GM19035 (cell line): Measurements from ENCODE around the gene ZSCAN31.
A peak's percentile ranks its signal among the peaks of the same experiment; 100 is the strongest.

ENCODE experiments used
- ATAC-seq: cut with Tn5 transposase; IDR thresholded peaks from one replicate; pipeline ENCODE4 v1.9.1; 2021; ENCODE audit not compliant: unreplicated experiment

Gene ZSCAN31

DNA sequence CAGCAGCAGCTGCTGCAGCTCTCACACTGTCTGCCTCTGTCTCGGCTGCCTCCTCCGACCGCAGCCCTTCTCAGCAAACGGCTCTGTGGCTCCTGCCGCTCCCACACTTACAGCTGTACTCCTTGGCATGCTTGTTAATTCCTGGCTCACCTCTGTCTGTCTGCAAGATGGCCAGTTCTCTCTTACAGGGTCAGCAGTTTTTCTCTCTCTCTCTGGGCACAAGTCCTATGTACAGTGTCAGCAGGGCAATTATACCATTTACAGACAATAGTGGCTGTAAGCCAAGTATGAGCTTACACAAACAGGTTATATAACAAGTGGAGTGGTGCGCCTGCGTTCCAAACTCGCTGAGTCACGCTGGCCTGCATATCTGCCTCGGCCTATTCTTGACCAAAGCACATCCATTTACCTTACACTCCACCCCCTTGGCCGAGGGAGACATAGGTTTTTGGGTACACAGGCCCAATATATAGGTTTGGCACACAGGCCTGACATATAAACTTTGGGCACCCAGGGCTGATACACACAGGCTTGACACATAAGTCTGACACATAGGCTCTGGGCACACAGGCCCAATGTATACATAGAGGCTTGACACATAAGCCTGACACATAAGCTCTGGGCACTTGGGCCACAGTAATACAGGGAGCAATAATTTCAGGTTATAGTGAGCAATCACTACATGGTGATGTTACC is 18.2 kb upstream of the ZSCAN31 start:
- ATAC-seq, result no peak

DNA sequence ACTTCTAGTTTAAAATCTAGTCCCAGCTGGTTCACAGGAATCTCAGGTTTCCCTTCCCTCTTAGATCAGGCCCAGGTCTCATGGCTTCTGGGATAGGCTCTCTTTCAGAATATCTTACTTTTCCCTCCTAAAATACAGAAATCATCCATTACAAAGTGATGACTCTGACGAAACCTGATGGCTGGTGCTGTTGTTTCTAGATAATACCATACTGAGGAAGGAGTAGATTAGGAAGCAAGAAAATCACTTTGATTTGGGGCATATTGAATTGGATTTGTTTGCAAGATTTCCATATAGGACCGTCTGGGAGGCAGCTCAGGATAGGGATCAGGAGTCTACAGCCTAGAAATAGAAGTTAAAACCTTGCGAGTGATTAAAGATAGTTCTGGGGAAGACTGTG is 17.4 kb upstream of the ZSCAN31 start:
- no peak for ATAC-seq

DNA sequence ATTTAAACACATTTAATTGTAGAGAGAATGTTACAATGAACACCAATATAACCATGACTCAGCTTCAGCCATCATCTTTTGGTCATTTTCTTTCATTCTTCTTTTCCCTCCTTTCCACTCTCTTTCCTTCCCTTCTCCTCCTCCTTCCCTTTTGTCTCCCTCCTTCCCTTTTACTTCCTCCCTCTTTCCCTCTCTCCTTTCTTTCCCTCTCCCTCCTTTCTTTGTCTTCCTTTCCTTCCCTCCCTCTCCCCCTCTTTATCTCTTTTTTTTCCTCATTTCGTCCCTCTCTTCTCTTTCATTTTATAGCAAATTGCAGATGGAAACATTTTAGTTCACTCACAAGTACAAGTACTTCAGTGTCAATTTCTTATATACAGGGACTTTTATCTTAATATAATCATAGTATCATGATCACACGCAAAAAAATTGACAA is 15.6 kb upstream of the ZSCAN31 start:
- ATAC-seq, result no peak

DNA sequence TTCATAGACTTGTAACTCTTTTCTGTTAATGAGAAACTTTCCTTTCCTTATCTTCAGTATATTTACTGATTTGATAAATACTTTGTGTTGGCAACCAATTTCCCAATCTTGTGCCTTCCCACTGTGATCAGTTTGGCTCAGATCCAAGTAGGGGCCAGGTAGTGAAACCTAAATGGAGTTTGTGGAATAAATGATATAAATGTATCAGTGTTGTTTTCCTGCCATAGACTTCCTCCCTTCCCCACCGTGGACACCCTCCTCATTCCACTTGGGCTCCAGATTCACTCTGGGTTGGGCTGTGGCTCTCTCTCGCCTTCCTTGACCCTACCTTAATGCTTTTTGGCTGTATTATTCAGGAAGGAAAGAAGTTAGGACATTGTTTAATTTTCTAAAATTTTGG is 15.1 kb upstream of the ZSCAN31 start:
- no peak for ATAC-seq

DNA sequence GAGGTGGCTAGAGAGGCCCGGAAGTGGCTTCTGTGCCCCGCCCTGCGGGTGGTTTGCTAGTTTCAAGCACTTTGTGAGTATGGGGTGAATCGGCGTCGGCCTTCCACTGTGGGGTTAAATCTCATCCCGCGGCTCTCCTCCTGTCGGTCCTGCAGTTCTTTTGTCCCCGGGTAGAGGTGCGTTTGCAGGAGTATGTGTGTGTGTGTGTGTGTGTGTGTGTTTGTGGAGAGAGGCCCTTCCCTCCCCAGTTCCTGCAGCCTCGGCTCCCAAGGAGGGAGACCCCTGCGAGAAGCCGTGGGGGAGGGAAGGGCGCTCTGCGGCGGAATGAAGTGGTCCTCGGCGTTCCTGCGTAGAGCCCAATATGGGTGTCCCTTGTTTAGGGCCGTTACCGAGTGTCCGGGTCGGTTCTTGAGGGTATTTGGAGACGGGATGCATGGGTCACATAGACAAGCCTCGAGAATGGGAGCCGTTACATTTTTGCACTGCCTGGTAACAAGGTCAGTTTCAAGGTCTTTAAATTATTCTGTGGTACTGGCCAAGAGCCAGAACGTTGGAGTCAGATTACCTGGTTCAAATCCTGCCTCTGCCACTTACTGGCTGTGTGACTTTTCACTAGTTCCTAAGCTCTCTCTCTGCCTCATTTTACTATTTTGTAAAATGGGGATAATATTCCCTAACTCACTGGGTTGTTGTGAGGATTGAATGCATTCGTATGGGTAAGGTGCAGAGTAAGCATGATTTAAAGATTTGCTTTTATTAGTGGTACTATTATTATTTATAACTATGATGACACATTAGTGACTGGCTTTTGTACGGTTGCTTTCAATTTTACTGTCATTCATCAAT is 14.2 kb upstream of the ZSCAN31 start, which contains the start of gene ZKSCAN3:
Gene ZKSCAN3, plus strand, starts transcription at position 56 of the 846 bp plus-strand sequence. CDS start 9,640 bp downstream, outside the sequence.
- ATAC-seq, result peak; percentile 99

DNA sequence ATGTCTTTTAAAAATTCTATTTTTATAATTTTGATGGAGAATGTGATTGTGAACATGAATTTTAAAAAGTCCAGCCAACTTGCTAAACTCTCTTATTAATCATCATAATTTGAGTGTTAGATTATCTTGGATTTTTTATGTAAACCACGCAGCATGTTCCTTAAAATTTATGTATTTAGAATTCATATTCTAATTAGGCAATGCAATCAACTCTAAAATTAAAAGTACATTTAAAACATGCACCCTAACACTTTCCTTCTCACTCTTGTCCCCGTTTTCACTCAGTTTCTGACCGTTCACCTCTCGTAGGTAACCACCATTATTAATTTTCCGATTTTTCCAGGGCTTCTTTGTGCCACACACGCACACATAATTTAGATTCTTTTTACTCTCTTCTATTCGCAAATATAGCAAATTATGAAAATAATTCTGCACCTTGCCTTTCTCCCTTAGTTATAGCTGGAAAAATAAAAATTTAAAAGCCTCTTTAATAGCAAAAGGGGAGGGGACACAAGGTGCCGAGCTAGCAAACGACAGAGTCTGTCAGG is 13.5 kb upstream of the ZSCAN31 start:
- ATAC-seq, result peak; percentile 18

DNA sequence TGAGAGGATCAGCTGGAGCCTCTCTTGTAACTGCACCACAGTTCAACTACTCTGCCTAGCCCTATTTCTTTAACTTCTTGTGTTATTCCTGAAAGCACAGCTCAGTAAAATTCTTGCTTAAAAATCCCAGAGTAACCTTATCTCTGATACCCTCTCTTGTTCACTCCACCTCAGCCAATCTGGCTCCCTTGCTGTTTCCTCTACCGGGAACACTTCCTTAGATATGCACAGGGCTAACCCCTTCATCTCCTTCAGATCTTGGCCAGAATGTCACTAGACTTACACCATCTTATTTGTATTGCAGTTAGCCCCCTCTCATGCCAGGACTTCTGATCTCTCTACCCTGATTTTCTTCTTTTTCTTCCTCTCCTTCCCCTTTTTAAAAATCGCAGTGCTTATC is 11.2 kb upstream of the ZSCAN31 start:
- ATAC-seq, result no peak

DNA sequence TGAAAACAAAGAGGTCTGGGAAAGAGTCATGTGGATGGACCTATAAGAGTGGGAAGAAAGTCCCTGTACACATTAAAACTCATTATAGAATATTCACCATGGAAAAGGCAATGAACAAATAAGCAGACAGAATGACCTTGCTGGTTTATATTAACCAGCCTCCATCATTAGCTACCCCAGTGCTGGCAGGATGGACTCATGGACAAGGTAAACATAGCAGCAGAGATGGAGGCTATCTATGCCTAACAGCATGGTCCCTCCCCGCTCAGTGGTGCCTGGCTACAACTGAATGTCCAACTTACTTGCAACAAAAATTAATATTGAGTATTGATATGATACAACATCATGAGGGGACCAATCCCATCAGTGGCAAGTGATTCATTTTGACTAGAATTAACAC is 9.3 kb upstream of the ZSCAN31 start:
- no peak for ATAC-seq

DNA sequence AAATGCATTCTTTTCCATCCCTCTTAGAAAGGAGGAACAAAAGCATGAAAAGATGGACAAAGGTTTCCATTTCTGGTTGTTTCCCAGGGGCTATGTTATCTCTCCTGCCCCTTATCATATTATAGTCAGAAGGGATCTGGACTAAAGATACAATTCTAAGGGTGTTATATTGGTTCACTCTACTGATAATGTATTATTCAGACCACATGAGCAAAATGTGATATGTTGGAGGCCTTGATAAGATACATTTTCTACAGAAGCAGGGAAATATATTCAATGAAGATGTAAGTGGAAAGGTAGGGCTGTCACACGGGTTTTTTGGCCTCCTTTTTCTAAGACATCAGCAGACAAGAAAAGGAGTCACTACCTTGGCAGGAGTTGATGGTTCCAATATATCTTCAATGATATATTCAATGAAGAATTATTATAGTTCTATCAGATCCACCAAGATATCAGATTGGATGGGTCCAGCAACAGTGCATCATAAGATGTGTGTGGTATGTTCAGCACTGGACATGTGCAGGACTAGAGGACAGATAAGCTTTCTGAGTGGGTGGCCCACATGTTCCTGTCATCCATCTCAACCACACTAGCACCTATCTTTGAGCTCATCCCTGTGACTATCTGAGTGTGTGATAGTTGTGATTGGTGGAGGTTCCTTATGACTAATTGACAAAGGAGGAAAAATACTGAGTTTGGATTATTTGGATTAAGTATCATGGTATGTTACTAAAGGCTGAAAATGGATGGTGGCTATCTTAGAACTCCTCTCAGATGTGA is 8.1 kb upstream of the ZSCAN31 start:
- ATAC-seq, result no peak

DNA sequence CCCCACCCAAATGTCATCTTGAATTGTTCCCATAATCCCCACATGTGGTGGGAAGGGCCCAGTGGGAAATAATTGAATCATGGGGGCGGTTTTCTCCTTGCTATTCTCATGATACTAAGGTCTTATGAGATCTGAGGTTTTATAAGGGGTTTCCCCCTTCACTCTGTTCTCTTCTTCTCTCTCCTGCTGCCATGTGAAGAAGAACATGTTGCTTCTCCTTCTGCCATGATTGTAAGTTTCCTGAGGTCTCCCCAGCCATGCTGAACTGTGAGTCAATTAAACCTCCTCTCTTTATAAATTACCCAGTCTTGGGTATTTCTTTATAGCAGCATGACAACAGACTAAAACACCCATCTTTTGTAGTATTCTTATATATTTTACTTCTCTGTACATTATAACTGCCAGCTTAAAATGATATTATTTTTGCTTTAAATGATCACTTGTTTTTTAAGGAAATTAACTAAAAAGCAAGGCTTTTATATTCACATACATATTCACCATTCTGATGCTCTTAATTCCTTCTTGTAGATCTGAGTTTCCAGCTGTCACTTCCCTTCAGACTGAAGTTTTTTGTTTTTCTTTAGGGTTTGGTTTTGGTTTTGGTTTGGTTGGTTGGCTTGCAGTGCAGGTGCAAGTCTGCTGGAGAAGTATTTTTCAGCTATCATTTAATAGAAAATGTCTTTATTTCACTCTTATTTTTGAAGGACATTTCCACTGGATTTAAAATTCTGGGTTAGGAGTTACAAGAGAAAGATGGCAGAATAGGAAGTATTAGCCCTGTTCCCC is 4.6 kb upstream of the ZSCAN31 start:
- no peak for ATAC-seq

DNA sequence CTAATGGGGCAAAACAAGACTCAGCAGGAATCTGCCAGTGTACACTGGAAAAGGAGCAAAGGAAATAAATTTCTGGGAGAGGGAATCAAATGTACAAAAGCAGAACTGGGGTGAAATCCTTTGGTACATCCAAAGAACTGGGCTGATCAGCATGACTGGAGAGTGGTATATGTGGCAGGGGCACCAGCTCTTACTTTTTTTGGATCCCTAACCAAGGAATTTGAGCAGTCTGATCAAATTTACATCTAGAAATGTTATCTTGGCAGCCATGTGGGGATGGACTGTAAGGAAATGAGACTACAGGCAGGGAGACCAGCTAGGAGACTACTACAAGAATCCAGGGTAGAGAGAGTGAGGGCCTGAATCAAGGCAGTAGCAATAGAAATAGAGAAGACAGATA is 1.2 kb upstream of the ZSCAN31 start:
- no peak for ATAC-seq

DNA sequence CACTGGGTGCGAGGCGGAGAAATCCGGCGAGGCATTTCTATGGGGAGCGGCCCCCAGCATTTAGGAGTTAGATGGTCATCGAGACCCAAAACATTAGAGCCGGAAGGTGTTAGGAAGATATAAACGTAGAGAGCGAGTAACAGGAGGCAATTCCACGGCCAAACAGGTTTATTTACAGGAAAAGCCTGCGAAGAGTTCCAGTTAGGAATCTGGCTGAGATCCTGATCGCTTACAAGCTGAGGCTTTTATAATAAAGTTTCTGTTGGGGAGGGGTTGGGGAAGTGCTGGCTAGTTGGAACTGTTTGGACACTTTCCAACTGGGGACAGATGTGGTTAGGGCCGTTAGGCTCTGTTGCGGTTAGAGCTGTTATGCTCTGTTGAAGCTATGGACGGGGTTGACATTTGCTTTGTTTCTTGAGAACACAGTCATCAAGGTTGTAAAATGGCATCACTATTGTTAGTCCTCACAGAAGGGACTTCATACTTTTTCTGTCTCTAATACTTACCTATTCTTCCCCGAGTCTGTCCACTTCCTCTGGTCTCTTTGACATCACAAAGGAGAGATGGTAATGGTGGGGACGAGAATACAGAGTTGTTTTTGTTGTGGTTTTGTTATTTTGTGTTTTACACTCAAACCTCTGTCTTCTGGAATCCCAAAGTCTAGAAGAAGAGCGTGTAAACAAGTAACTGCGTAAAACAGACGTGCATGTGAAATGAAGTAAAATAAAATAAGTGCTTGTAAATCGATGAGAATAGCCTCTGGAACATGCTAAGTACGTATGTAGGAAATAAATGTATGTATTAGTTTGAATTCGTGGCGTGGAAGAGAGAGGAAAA is 554 bp upstream of the ZSCAN31 start:
- ATAC-seq, result peak; percentile 33

DNA sequence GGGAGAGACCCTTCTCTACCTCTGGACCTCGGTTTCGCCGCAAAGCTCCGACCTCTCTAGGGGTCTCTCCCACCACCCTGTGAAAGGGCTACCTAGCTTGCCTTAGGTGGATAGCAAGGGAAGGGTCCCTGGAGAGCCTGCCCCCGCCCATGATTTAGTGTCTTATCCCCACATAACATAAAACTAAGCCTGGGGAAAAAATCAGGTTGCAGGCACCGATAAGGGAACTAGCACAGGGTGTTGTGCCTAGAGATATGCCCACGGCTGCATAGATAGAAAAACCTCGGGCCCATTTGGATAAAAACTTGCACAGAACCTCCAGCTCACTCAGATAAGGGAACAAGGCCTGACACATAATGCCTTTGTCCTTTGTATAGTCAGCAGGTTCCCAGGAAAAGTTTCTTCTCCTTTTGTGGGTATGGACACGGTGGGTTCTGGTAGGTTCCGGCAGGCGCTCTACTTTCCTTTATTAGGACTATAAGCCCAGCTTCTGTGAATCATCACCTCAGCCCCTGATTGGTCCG is 846 bp downstream of the ZSCAN31 start:
- ATAC-seq, result no peak

- no peak for ATAC-seq
These were observed 1.5 kb downstream of the ZSCAN31 start for GRCh38 chr6:28334286-28335039.

DNA sequence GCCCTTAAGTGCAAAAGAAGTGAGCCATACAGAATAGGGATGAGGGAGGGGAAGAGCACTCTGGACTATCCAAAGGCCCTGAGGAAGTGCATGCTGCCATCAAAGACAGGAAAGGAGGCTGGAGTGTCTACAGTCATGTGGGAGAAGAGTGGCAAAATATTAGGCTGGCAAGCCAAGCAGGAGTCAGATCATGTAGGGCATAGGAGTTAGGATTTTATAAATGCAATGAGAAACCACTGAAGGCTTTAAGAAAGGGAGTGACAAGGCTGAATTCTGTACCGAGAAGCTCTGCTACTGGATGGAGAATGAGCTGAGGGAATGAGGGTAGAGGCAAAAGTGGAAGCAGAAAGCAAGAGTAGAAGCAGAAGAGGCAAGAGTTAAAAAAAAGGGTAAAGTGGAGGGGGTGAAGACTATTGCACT is 2.3 kb downstream of the ZSCAN31 start:
- ATAC-seq, result no peak

DNA sequence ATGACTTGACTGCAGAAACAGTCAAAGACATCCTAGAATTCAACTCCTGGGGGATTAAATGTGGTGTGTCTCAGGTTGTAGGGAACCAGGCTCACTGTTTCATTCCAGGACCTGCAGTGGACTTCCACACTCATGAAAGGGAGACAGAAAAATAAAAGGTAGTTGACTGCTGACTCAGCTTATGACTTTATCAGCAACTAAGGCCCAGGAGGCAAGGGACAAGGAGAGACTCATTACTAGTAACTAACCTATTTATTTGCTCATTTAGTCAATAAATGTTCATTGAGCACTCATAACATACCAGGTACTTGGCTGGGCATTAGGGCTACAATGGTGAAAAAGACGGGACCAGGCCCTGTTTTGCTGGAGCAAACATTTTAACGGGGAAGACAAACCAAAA is 2.9 kb downstream of the ZSCAN31 start:
- no peak for ATAC-seq

GRCh38 chr6:28330041-28330440 is 5.9 kb downstream of the ZSCAN31 start:
- ATAC-seq, result no peak

DNA sequence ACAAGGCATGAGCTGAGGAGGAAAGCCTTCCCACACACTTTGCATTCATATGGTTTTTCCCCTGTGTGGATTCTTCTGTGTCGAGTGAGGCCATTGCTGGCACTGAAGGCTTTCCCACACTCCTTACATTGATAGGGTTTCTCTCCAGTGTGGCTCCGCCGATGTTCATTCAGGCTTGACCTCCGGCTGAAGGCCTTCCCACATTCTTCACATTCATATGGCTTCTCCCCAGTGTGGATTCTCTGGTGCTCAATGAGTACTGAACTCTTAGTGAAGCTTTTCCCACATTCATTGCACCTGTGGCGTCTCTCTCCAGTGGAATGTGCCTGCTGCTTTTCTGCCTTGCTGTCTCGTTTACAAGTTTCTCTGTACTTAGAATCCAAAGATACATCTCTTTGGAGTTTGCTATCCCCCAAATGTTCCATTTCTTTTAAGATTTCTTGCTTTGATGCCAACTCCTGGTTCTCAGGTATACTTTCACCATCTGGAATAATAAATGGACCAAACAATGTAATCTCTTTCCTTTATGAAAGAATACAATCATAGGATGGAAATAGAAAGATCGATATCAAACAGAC is 9.5 kb downstream of the ZSCAN31 start:
- no peak for ATAC-seq
